GM12864 (cell line): ENCODE measurements around the gene GALT.

Experiments
- DNase-seq: peaks from one replicate; pipeline ENCODE4 v3.0.0-alpha.2; 2011; ENCODE audit warnings: low read depth
- H3K4me3 ChIP-seq: 2 replicates; pipeline ENCODE4 v1.5.1; 2011; ENCODE audit warnings: mild to moderate bottlenecking, low read depth, low read length, control low read depth
- TF ChIP-seq, protein P1 (sequence below): IDR thresholded peaks from 2 replicates; pipeline ENCODE4 v1.5.1; 2011; ENCODE audit warnings: low read depth, mild to moderate bottlenecking, moderate library complexity, low read length, control low read depth, inconsistent platforms; ENCODE audit errors: missing control alignments

GALT gene

DNA sequence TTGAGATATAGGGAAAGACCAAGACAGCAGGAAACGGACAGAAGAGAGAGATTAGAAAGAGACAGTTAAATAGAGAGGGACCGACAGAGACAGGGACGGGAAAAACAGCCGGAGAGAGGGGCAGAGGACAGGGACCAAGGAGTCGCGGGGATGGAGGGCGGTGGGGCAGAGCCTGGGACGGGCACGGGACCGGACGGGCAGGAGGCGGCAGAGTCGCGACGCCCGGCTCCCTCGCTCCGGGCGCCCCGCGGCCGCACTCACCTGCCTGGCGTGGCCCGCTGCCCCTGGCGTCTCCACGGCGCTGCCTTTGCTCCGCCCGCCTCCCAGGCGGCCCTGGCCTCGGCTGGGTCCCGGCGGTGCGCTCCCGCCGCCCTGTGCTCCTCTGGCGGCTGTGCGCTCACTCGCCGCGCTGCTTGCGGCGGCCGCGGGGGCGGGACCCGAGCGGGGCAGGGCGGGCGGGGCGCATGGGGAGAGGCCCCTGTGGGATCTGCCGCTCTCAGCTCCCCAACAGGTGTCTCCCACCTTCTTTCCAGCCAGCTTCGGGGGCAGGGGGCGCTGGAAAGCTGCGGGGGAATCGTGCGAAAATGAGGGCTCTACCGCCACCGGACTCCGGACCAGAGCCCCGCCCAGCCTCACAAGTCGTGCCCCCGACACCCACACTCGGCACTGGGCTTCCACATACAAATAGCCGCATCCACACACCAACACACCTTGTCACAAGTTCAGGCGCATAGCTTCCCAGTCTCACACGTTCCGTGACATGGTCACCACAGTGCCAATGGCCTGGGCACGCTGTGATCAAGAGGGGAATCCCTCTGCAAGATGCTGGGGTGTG lies 17.6 kb upstream of the GALT start, which contains the start of gene ARID3C:
Gene ARID3C (minus strand): TSS at position 411 of the 835 bp plus-strand sequence. CDS start 1,052 bp downstream, outside the sequence.
- H3K4me3 ChIP-seq: peak within 1 kb of the TSS; percentile 29; the same call in 1 of the 2 replicates
- DNase-seq: no peak
- TF ChIP-seq, protein P1, sequence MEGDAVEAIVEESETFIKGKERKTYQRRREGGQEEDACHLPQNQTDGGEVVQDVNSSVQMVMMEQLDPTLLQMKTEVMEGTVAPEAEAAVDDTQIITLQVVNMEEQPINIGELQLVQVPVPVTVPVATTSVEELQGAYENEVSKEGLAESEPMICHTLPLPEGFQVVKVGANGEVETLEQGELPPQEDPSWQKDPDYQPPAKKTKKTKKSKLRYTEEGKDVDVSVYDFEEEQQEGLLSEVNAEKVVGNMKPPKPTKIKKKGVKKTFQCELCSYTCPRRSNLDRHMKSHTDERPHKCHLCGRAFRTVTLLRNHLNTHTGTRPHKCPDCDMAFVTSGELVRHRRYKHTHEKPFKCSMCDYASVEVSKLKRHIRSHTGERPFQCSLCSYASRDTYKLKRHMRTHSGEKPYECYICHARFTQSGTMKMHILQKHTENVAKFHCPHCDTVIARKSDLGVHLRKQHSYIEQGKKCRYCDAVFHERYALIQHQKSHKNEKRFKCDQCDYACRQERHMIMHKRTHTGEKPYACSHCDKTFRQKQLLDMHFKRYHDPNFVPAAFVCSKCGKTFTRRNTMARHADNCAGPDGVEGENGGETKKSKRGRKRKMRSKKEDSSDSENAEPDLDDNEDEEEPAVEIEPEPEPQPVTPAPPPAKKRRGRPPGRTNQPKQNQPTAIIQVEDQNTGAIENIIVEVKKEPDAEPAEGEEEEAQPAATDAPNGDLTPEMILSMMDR: no peak

DNA sequence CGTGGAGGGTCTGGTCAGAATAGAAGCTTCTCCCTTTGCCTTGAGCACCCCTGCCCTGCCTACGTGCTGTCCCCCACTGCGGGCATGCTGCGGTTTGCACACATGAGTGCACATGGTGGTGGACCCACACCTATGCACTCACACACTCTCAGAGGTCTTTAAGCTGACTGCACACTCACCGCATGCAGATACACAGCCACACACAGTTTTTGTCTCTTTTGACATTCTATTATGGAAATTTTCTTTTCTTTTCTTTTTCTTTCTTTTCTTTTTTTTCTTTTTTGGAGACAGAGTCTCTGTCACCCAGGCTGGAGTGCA lies 17.0 kb upstream of the GALT start:
- no peak for DNase-seq
- TF ChIP-seq, protein P1: no peak
- H3K4me3 ChIP-seq: no peak overlapping the region

DNA sequence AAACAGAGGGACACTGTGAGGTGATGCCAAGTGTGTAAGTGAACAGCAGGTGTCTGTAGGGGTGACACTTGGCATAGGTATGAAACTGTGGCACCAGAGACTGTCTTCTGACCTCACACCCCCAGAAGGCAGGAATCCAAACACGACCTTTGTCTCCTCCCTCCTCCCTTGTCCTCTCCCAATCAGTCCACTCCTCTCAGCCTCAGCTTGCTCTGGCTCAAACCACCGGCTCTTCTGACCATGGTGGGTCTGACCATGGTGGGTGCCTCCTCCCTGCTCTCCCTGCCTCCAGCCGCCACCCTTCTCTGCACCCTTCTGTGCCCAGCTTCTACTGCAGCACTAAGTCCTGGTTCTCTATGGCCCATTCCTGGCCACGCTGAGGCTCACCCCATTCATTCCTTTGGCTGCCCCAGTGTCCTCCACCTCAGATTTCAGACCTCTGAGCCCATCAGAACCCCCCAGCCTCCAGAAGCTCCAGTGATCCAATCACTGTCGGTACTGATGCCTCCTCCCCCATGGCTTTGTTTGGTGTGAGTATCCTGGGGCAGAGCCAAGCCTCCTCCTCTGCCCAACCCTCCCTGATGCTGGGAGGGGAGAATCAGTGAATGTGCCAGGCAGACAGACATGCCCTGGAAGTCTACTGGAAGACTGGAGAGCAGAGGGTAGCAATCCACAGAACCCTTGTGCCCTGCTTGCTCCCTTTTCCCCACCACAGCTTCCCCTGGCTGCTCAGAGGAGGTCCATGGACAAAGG lies 15.9 kb upstream of the GALT start:
- TF ChIP-seq, protein P1: no peak
- DNase-seq: no peak
- H3K4me3 ChIP-seq: no peak overlapping the region

DNA sequence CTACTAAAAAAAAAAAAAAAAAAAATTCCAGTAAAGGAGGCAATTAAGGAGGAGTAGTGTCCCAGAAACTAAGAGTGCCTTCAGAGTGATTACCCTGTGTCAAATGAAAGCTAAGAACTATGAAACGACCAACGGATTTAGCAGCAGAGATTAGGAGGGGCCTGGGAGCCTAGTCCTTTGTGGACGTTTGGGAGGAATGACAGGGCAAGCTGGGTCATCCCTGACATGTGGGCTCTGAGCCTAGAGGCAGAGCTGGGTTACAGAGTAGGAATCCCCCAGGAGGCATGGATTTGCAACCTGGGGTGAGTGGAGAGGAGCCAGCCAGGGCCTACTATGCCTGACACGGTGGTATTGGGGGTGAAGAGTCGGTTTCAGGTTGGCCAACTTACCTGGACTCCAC lies 13.3 kb upstream of the GALT start:
- no peak overlapping the region for H3K4me3 ChIP-seq
- DNase-seq: no peak

DNA sequence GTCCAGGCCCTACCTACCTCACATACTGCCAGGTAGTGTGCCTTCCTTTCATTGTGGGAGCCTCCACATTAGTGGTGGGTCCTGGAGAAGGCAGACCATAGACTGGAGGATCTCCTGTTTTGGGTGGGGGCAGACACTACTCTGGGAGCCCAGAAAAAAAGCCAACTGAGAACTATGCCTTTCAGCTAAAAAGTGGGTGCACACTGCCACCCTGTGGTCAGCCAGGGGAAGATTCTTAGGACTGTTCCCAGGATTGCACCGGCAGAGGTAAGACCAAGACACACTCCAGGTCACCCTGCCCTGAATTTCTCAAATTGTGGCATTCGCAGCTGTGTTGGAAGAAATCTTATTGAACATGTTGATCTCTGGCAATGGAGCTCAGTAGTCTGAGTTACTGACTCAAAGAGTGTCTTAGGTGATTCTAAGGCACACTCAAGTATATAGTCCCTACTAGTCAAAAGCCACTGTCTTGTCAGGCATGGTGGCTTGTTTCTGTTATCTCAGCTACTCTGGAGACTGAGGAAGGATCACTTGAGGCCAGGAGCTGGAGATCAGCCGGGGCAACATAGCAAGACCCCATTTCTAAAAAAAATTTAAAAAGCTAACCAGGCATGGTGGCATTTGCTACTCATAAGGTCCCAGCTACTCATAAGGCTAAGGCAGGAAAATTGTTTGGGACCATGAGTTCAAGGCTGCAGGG lies 12.5 kb upstream of the GALT start:
- no peak overlapping the region for H3K4me3 ChIP-seq
- TF ChIP-seq, protein P1: peak; percentile 90
- DNase-seq: no peak

More for the DNA sequence above, 13.3 kb upstream of the GALT start:
- TF ChIP-seq, protein P1: no peak

DNA sequence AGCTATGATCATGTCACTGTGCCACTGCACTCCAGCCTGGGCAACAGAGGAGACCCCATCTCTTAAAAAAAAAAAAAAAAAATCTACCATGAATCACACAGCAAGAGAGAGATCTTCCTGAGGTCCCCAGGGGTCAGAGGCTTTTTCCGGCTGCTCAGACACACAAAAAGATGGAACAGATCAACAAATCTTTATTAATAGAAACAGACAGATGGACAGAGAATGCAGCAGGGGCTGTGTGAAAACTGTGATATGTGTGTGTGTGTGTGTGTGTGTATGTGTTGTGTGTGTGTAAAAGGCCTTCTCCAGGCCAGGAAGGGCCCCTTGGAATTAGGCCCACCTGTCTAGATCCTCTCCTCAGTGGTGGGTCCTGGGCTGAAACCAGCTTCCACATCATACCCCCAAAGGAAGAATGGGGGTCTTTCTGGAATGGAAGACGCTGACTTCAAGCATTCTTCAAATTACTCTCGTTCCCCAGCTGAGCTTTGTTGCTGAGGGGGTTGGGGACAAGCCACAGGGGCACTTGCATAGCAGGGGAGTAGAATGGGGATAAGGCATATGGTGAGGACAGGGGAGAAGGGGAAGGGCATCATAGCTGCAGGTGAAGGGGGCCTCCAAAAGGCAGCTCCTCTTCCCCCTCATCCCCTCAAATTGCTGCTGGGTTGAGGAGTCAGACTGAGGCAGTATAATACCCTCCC lies 11.8 kb upstream of the GALT start:
- DNase-seq: no peak
- TF ChIP-seq, protein P1: no peak
- no peak overlapping the region for H3K4me3 ChIP-seq
